ENCODE measurements around the gene AMZ1. TPM values are rescaled to one million over a fixed set of nuclear protein-coding genes. Genes with fewer than 3 reads are reported as not detected.

Gene AMZ1
- total RNA-seq, 4 donors from 2014 or later: 0.17 TPM; not detected in 3

DNA sequence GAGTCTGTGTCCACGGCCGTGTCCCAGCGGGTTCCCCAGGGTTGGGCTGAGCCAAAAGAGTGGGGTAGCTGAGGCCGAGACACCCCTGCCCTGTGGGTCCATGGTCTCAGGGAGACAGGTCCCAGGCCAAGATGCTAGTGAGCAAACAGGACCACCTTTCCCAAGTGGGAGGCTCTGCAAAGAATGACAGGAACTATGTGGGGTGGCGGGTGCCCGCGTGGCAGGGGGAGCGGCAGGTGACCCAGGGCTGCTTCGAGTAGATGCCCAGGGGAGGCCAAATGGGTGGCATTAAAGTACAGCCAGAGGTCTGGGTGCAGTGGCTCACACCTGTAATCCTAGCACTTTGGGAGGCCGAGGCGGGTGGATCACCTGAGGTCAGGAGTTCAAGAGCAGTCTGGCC lies 38.0 kb upstream of the AMZ1 start:
- H3K9me3 ChIP-seq: no peaks in the 10 kb centered on the region
- H3K36me3 ChIP-seq: peaks cover 50% of the 10 kb centered on the region
- DNase-seq (ENCODE audit: low spot score in 2 of 2): no peak
- H3K27ac ChIP-seq: no peak overlapping the region
- no peak overlapping the region for H3K4me3 ChIP-seq
- WGBS: 92% methylated on average over 9 of the region's 11 CpGs
- TF ChIP-seq EP300 (IDR thresholded peaks at IDR 0.05) (no peak), POLR2A (IDR thresholded peaks at IDR 0.05) (no peak), POLR2AphosphoS5 (IDR thresholded peaks at IDR 0.05) (no peak)
- TF ChIP-seq, protein P1, sequence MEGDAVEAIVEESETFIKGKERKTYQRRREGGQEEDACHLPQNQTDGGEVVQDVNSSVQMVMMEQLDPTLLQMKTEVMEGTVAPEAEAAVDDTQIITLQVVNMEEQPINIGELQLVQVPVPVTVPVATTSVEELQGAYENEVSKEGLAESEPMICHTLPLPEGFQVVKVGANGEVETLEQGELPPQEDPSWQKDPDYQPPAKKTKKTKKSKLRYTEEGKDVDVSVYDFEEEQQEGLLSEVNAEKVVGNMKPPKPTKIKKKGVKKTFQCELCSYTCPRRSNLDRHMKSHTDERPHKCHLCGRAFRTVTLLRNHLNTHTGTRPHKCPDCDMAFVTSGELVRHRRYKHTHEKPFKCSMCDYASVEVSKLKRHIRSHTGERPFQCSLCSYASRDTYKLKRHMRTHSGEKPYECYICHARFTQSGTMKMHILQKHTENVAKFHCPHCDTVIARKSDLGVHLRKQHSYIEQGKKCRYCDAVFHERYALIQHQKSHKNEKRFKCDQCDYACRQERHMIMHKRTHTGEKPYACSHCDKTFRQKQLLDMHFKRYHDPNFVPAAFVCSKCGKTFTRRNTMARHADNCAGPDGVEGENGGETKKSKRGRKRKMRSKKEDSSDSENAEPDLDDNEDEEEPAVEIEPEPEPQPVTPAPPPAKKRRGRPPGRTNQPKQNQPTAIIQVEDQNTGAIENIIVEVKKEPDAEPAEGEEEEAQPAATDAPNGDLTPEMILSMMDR (IDR thresholded peaks at IDR 0.05): no peak
- no peaks in the 10 kb centered on the region for H3K27me3 ChIP-seq
- H3K4me1 ChIP-seq: peaks cover 7% of the 10 kb centered on the region

DNA sequence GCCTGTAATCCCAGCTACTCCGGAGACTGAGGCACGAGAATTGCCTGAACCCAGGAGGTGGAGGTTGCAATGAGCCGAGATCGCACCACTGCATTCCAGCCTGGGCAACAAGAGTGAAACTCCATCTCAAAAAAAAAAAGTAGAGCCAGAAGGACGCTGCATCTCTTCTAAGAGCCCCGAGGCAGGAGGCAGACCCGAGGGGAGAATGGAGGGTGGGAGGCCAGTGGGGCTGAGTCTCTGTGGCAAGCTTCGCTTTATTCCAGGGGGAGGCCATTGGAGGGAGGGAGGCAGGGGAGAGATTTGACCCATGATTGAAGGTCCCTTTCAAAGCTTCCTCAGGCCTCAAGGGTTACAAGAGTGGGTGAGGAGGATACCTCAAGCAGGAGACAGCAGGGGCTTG lies 37.6 kb upstream of the AMZ1 start:
- H3K9me3 ChIP-seq: no peaks in the 10 kb centered on the region
- TF ChIP-seq POLR2A (IDR thresholded peaks at IDR 0.05): no peak
- TF ChIP-seq, protein P1 (IDR thresholded peaks at IDR 0.05): no peak
- H3K4me1 ChIP-seq: peaks cover 4% of the 10 kb centered on the region
- WGBS: 83% methylated on average over 8 of the region's 8 CpGs
- peaks cover 52% of the 10 kb centered on the region for H3K36me3 ChIP-seq
- H3K4me3 ChIP-seq: no peak overlapping the region
- no peaks in the 10 kb centered on the region for H3K27me3 ChIP-seq
- H3K27ac ChIP-seq: no peak overlapping the region
- DNase-seq (ENCODE audit: low spot score in 2 of 2): no peak

DNA sequence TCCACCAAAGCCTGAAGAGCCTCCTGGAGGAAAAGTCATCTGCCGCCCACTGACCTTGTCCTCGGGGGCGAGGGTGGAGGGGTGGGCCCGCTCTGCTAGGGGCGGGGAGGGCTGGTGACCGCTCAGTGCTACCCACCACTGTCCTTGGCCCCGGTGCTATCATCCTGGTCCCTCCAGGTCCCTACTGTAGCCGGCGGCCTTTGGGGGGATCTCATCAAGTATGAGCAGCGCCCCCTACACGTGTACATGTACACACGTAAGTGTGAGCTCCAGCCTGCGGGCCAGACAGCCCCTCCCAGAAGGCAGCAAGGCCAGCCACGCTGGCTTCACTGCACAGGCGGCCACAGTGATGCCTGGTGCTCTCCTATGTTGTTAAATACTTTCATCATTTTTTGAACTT lies 36.7 kb upstream of the AMZ1 start:
- no peak overlapping the region for H3K4me3 ChIP-seq
- TF ChIP-seq POLR2AphosphoS5 (IDR thresholded peaks at IDR 0.05): no peak
- no peak for TF ChIP-seq EP300 (IDR thresholded peaks at IDR 0.05)
- TF ChIP-seq POLR2A (IDR thresholded peaks at IDR 0.05): no peak
- TF ChIP-seq, protein P1 (IDR thresholded peaks at IDR 0.05): no peak
- peaks cover 59% of the 10 kb centered on the region for H3K36me3 ChIP-seq
- H3K4me1 ChIP-seq: peaks cover 4% of the 10 kb centered on the region
- no peaks in the 10 kb centered on the region for H3K27me3 ChIP-seq
- no peaks in the 10 kb centered on the region for H3K9me3 ChIP-seq
- H3K27ac ChIP-seq: no peak overlapping the region
- WGBS: 91% methylated on average over 14 of the region's 15 CpGs
- no peak for DNase-seq (ENCODE audit: low spot score in 2 of 2)

DNA sequence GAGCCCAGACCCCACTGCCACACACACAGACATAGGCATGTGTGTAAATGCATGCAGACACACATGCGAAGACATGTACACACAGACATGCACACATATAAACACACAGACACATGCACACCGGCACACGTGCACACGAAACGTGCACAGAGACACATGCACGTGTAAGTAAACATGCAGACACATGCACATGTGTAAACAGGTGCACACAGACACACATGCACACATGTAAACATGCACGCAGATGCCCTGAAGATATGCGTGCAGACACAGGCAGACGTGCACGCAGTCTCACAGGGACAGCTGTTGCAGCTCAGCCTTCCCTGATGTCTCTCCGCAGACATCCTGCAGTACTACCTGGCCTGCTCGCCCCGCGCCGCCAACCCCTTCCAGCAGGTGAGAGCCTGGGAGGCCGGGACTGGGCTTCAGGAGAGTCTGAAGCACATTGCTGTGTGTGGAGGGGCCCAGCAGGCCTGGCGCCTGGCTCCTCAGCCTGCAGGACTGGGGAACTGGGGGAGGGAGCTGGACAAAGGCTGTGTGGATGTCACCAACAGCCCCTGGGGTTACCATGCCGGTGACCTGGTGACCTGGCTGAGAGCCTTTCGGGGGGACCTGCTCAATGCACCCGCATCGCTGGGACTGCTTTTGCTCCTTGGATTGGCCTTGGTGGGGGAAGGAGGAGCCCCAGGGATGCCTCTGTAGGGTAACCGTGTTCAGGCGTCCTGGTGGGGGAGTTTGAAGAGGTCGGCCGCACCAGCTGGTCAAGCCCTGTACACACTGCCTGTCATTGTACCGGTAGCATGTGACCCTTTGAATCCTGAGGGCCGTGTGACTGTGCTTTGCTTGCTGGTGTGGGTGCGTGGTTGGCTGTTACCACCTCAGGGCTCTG lies 35.9 kb upstream of the AMZ1 start:
- H3K27ac ChIP-seq: no peak overlapping the region
- peaks cover 4% of the 10 kb centered on the region for H3K4me1 ChIP-seq
- TF ChIP-seq EP300 (IDR thresholded peaks at IDR 0.05) (no peak), POLR2A (IDR thresholded peaks at IDR 0.05) (no peak)
- TF ChIP-seq, protein P1 (IDR thresholded peaks at IDR 0.05): no peak
- WGBS: 89% methylated on average over 20 of the region's 28 CpGs
- no peaks in the 10 kb centered on the region for H3K27me3 ChIP-seq
- no peak overlapping the region for H3K4me3 ChIP-seq
- H3K9me3 ChIP-seq: no peaks in the 10 kb centered on the region
- DNase-seq (ENCODE audit: low spot score in 2 of 2): no peak
- H3K36me3 ChIP-seq: peaks cover 60% of the 10 kb centered on the region

DNA sequence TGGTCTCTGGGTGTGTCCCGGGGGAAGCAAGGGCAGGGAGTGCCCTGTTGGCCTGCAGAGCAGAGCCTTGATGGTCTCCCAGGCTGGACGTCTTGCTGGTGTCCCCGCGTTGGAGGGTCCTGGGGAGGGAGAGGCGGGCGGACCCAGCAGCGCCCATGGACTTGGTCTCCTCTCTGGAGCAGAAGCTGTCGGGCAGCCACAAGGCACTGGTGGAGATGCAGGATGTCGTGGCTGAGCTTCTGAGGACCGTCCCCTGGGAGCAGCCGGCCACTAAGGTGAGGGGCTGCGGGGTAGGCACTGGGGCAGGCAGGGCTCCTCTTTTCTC lies 35.3 kb upstream of the AMZ1 start:
- TF ChIP-seq POLR2AphosphoS5 (IDR thresholded peaks at IDR 0.05) (no peak), POLR2A (IDR thresholded peaks at IDR 0.05) (no peak), EP300 (IDR thresholded peaks at IDR 0.05) (no peak)
- TF ChIP-seq, protein P1 (IDR thresholded peaks at IDR 0.05): no peak
- no peak overlapping the region for H3K4me3 ChIP-seq
- H3K27ac ChIP-seq: no peak overlapping the region
- H3K36me3 ChIP-seq: peaks cover 60% of the 10 kb centered on the region
- no peaks in the 10 kb centered on the region for H3K4me1 ChIP-seq
- WGBS: 90% methylated on average over 6 of the region's 12 CpGs
- H3K9me3 ChIP-seq: no peaks in the 10 kb centered on the region
- no peaks in the 10 kb centered on the region for H3K27me3 ChIP-seq
- DNase-seq (ENCODE audit: low spot score in 2 of 2): no peak
